Stimulated activated CD4-positive, alpha-beta T cell treated with anti-CD3 and anti-CD28 coated beads, Interleukin-4, amount 100 ng/mL, for 4 hours (primary cell): ENCODE measurements around the gene SRPK1.
"Not testable (repeated sequence)": the region's sequence is repeated elsewhere in the genome, so short reads cannot be mapped to it uniquely, and the experiment has no call there.

ENCODE experiments used
- DNase-seq, 2 experiments: peaks; one replicate each; pipeline ENCODE4 v3.0.0-alpha.2; 2020

Gene SRPK1

GRCh38 chr6:35920793-35921732 lies at the start of gene SRPK1:
Gene SRPK1, minus strand, starts transcription at chr6:35921098. Its CDS starts 42 bp downstream, at chr6:35921056.
- peak; percentile 86 to 88 for DNase-seq

- no peak for DNase-seq
Observed at GRCh38 chr6:35970181-35970580, 49.3 kb upstream of the SRPK1 start.

- no peak for DNase-seq
Observed at GRCh38 chr6:35969646-35970045, 48.7 kb upstream of the SRPK1 start.

- no peak for DNase-seq
Observed at GRCh38 chr6:35968821-35969220, 47.9 kb upstream of the SRPK1 start.

DNA sequence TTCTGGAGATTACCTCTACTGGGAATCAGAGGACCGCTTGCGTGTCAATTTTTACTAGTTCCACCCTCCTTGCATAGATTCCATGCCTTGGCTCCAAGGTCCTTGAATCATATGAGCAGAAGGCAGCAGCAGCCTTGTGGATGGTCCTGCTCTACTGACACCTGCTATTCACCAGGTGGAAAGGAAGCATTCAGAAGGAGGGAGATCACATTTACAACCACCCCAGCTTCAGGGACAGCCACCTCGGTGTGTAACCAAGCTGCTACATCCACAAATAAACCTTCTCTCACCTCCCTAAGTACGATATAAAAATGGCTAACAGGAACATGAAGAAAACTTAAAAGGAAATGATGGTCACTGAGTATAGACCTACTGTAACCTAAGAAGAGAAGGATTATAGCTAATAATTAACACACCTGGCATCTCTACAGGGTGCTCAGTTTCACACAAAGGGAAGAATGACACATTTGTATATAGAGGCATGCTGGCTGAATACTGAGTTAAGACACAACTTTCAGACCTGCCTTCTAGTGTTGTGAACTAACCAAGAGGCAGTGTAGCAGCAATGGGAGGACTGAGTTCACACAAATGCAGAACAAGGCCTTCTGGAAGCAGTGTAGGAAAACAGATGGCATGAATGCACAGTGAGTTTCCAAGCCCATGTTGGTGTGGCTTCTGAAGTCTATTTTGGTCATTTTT lies 46.3 kb upstream of the SRPK1 start:
- DNase-seq, result no peak

DNA sequence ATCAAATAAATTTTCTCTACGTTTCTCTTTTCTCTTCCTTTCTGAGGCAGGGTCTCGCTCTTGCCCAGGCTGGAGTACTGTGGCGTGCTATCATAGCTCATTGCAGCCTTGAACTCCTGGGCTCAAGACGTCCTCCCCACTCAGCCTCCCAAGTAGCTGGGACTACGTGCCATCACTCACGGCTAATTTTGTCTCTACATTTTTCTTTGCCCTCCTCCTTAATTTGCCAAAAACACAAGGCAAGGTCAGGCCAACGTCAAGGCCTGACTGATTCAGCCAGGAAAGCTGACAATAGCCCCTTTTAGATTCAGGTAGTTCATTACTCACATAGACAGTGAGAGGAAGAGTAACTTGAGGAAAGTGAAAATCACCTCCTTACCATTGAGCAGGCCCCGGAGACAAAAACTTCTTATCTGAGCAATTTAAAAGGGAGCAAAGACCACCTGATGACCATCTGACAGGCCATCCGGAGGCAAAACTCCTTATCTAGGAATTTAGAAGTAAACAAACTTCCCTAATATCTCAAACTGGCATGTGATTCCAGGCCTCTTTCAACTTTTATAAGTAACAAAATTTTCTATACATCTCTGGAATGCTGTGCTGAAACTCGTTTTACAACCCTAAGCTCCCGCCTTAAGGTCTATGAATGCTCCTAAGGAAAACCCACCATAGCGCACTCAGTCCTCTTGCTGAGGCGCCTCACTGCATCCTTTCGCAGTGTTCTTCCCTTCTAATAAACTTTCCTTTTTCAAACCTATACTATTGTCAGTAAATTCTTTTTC lies 42.1 kb upstream of the SRPK1 start:
- no peak for DNase-seq

- no peak for DNase-seq
Observed at GRCh38 chr6:35960187-35960586, 39.3 kb upstream of the SRPK1 start.

- DNase-seq, result no peak
Observed at GRCh38 chr6:35955970-35956369, 35.1 kb upstream of the SRPK1 start.

DNA sequence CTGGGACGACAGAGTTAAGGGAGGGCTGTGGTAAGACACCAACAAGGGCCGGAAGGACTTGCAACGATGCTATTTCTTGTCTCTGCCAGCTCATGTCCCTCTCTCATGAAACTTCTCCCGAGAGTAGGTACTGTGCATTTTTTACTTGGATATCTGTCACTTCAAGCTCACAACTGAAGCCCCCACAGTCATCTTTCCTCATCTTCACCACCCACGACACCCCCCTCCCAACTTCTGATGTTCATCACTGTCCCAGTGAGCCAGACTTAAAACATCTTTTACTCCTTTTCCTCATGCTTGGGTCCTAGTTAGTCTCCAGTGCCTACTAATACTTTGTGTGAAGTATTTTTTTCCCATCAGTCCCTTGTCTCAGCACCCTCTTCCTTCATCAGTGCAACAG lies 34.6 kb upstream of the SRPK1 start:
- no peak for DNase-seq

DNA sequence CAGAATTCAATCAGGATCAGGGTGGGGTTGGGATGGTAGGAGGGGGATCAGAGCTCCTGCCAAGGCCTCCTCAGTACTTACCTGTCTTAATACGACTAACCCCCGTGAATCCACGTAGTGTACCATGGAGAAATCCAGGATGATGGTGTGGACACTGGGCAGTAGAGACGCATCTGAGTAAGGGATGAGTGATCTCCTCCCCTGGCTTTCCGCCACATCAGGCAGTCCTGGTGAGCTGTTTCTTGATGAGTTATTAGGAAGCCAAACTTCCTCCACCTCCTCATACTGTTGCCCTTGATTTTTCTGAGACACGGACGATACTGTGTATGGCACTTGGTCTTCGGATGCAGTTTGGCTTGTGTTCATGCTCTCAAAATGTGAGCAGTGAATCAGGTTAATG lies 34.2 kb upstream of the SRPK1 start:
- no peak for DNase-seq

- no peak for DNase-seq
Observed at GRCh38 chr6:35954333-35954732, 33.4 kb upstream of the SRPK1 start.

DNA sequence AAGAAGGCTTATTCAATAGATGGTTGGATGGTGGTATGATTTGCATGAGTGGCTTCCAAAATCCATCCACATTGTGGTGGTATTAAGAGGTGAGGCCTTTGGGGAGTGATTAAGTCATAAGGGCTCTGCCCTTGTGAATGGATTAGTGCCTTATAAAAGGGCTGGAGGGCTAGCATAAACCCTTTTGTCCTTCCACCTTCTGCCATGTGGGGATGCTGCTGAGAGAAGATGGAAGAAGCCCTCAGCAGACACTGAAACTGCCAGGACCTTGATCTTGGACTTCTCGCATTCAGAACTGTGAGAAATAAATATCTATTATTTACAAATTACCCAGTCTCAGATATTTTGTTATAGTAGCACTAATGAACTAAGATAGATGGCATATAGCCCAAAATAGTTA lies 27.8 kb upstream of the SRPK1 start:
- no peak for DNase-seq

DNA sequence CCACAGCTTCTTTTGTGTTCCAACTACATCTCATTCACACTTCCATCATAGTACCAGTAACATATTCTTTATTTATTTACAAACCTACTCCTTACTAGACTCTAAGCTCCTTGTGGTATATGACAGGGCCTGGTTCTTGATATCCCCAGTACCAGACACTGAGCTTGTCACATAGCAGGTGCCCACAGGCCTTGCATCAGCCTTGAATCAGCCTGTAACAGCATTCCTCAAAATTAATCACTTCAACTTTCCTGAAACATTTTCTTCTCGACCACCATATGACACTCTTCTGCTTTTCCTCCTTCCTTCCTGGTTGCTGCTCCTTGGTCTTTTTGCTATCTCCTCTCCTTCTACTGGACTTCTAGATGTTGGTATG lies 24.7 kb upstream of the SRPK1 start:
- no peak for DNase-seq

DNA sequence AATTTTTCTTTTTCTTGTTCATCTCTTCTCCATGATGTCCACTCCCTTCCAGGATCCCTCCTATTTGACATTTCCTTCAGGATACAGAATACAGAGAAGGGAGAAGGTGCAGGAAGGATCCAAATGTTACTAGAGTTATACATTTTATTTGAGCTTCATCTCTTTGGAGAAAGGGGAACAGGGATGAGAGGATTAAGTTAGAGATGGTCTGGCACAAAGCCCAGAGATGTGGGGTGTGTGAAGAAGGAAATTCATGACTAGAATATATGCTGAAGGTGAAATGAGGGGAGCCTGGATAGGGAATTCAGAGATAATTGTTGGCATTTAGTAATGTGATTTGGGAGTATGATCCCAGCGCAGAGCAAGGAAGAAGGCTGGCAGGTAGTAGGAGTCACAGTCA lies 22.5 kb upstream of the SRPK1 start:
- DNase-seq, result no peak

GRCh38 chr6:35942355-35942754 lies 21.5 kb upstream of the SRPK1 start:
- DNase-seq, result no peak

- DNase-seq, result not testable (repeated sequence)
Observed at GRCh38 chr6:35941170-35941569, 20.3 kb upstream of the SRPK1 start.

DNA sequence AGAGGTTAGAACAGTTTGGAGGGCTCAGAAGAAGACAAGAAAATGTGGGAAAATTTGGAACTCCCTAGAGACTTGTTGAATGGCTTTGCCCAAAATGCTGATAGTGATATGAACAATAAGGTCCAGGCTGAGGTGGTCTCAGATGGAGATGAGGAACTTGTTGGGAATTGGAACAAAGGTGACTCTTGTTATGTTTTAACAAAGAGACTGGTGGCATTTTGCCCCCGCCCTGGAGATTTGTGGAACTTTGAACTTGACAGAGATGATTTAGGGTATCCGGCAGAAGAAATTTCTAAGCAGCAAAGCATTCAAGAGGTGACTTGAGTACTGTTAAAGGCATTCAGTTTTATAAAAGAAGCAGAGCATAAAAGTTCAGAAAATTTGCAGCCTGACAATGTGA lies 19.1 kb upstream of the SRPK1 start:
- not testable (repeated sequence) for DNase-seq

DNA sequence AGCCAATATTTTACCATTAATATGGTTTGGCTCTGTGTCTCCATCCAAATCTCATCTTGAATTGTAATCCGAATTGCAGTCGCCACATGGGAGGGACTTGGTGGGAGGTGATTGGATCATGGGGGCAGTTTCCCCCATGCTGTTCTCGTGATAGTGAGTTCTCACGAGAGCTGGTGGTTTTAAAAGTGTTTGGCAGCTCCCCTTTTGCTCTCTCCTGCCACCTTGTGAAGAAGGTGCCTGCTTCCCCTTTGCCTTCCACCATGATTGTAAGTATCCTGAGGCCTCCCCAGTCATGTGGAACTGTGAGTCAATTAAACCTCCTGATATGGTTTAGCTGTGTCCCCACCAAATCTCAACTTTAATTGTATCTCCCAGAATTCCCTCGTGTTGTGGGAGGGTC lies 18.4 kb upstream of the SRPK1 start:
- not testable (repeated sequence) for DNase-seq

DNA sequence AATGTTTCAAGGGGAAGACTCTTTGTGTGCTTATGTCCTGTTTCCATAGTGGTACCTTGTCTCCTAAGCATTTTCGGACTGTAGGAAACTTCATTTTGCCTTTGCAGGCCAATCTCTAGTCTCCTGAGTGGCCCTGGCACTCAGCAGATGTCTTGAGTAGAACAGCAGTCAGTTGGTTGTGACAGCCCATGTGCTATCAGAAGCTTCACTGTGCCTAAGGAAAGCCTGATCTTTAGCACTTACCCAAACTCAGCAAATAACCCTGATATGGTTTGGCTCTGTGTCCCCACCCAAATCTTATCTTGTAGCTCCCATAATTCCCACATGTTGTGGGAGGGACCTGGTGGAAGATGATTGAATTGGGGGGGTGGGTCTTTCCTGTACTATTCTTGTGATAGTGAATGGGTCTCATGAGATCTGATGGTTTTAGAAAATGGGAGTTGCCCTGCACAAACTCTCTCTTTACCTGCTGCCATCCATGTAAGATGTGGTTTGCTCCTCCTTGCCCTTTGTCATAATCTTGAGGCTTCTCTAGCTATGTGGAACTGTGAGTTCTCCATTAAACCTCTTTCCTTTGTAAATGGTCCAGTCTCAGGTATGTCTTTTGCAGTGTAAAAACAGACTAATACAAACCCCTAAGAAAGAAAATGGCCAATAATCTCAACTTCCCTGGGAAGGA lies 15.9 kb upstream of the SRPK1 start:
- no peak for DNase-seq

DNA sequence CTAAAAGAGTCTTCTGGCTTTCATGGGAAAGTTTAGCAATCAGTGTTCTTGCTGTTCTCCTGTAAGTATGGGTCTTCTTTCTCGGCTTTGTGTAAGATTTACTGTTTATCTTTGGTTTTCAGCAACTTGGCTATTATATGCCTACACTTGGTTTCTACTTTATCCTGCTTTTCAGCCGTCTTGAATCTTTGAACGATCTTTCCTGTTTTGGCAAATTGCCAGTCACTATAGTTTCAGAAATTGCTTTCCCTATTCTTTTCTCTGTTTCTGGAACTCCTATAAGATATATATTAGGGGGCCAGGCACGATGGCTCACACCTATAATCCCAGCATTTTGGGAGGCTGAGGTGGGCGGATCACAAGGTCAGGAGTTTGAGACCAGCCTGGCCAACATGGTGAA lies 14.6 kb upstream of the SRPK1 start:
- no peak for DNase-seq

- no peak for DNase-seq
Observed at GRCh38 chr6:35933844-35934243, 12.9 kb upstream of the SRPK1 start.

GRCh38 chr6:35931873-35932272 lies 11.0 kb upstream of the SRPK1 start:
- DNase-seq, result not testable (repeated sequence)

DNA sequence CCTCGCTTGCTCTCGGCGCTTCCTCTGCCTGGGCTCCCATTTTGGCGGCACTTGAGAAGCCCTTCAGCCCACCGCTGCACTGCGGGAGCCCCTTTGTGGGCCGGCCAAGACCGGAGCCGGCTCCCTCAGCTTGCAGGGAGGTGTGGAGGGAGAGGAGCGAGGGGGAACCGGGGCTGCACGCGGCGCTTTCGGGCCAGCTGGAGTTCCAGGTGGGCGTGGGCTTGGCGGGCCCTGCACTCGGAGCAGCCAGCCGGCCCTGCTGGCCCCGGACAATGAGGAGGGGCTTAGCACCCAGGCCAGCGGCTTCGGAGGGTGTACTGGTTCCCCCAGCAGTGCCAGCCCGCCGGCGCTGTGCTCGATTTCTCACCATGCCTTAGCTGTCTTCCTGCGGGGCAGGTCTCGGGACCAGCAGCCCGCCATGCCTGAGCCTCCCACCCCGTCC lies 10.2 kb upstream of the SRPK1 start:
- DNase-seq, result no peak
